Adrenal gland (tissue), 19 donors: ENCODE results near the gene MATN1. TPM values are rescaled to one million over a fixed set of nuclear protein-coding genes. Genes with fewer than 3 reads are reported as not detected.

Source experiments
- DNase-seq, 7 donors: peaks; one replicate each; pipeline ENCODE4 v3.0.0-alpha.2; 2019 to 2020
- H3K27ac ChIP-seq, 5 donors: fragments of 200-600 bp; sonication (generic) in 4 of 5; 1 replicate in 3 of 5; 2 replicates in 2 of 5; pipeline versions ENCODE4 v1.5.1 to v1.8.0; 2016 to 2020; ENCODE audit warnings: mild to moderate bottlenecking in 1 of 5
- H3K27me3 ChIP-seq: fragments of 200-600 bp; 2 replicates; pipeline ENCODE4 v1.8.0; 2021
- H3K36me3 ChIP-seq, 2 donors: fragments of 200-600 bp; replicated peaks in 1 of 2; 1 replicate in 1 of 2; 2 replicates in 1 of 2; pipeline versions ENCODE4 v1.5.1 to v1.8.0; 2018 to 2022
- H3K4me1 ChIP-seq, 2 donors: fragments of 200-600 bp; replicated peaks in 1 of 2; 1 replicate in 1 of 2; 2 replicates in 1 of 2; pipeline versions ENCODE4 v1.5.1 to v1.8.0; 2018 to 2021
- H3K4me3 ChIP-seq, 4 donors: fragments of 200-600 bp; sonication (generic) in 3 of 4; one replicate each; pipeline ENCODE4 v1.5.1; 2016 to 2018
- H3K9me3 ChIP-seq, 3 donors: fragments of 200-600 bp; sonication (generic) in 1 of 3; replicated peaks in 1 of 3; 1 replicate in 2 of 3; 2 replicates in 1 of 3; pipeline versions ENCODE4 v1.5.1 to v1.8.0; 2016 to 2021
- POLR2A ChIP-seq, 2 donors: fragments of 450-650 bp; IDR thresholded peaks; one replicate each; pipeline ENCODE4 v1.6.1; 2017; ENCODE audit warnings: antibody characterized with exemption in 2 of 2, mild to moderate bottlenecking in 2 of 2, moderate library complexity in 1 of 2
- WGBS, 4 donors: extraction: QIAGEN DNeasy Blood & Tissue Kit in 2 of 4; methylation state at CpG; one replicate each; pipeline versions ENCODE4 v1.1.5 to v1.1.7; 2013 to 2017; 5-methylcytosine and 5-hydroxymethylcytosine counted together
- intact Hi-C, 2 donors: fragments of 100-400 bp; cut with DNase I; formaldehyde crosslinking; loops; one replicate each; pipeline versions ENCODE4 v1.14.1 to v1.15.0; 2022 to 2023
- long read RNA-seq, 10 donors: library from polyadenylated mRNA in 3 of 10; unstranded in 2 of 10; stranded (forward) in 1 of 10; transcript quantifications; one replicate each; pipeline ENCODE4 v2.0.0 and lab custom pipeline, GENCODE V29; 2021 to 2026
- polyA plus RNA-seq, 3 donors: library from polyadenylated mRNA; stranded (reverse); fragments of 200-250 nt in 2 of 3; fragments of 350-450 nt in 1 of 3; fragmentation: Illumina TruSeq in 1 of 3; extraction: RNeasy Lipid Tissue Mini Kit (QIAGEN cat#74804) in 1 of 3; gene quantifications; one replicate each; pipeline ENCODE4 v1.2.3, GENCODE V29; 2013 to 2014
- total RNA-seq, 9 donors: library from RNA; depleted of rRNA in 4 of 9; stranded (reverse); fragments of >200 nt in 4 of 9; fragments of 120-200 nt in 1 of 9; fragmentation: NEBNext Ultra II Directional in 1 of 9; extraction: Animal tissue kit (Norgen Biotek cat#: 25700) in 1 of 9; gene quantifications; one replicate each; pipeline versions ENCODE4 v1.1.0 to v1.2.4, GENCODE V29; 2013 to 2023
- TF ChIP-seq, protein P1 (sequence below), 6 experiments: fragments of 450-650 bp in 4 of 6; fragments of 200-600 bp in 2 of 6; sonication (generic) in 1 of 6; IDR thresholded peaks; 1 replicate in 5 of 6; 2 replicates in 1 of 6; pipeline versions ENCODE4 v1.5.1 to v1.8.0; 2016 to 2021; ENCODE audit warnings: antibody characterized with exemption in 6 of 6, mild to moderate bottlenecking in 2 of 6, moderate library complexity in 1 of 6
- donor health status: healthy with polysubstance abuse.
- donor health status: Bipolar disorder and iron deficiency.
- donor health status: DM: yes; HTN: yes; CAD: no.
- donor health status: DM: no; HTN: no; CAD: no.
- donor health status: DM: no; HTN: no; CAD: no.
- donor health status: DM: yes; HTN: yes; CAD: no.

The MATN1 gene, protein sequence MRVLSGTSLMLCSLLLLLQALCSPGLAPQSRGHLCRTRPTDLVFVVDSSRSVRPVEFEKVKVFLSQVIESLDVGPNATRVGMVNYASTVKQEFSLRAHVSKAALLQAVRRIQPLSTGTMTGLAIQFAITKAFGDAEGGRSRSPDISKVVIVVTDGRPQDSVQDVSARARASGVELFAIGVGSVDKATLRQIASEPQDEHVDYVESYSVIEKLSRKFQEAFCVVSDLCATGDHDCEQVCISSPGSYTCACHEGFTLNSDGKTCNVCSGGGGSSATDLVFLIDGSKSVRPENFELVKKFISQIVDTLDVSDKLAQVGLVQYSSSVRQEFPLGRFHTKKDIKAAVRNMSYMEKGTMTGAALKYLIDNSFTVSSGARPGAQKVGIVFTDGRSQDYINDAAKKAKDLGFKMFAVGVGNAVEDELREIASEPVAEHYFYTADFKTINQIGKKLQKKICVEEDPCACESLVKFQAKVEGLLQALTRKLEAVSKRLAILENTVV
- total RNA-seq (under 1 TPM in 3 of 9 donors, not detected in 6; 0.27 to 0.55 (median 0.28) TPM), polyA plus RNA-seq (under 1 TPM; 0.05 to 0.10 (median 0.08) TPM)
- long read RNA-seq, donor 1: 0 reads
- long read RNA-seq, donor 2: 0 reads
- long read RNA-seq, donor 3: 0 reads
- long read RNA-seq, donor 4: 0 reads
- long read RNA-seq, donor 5: 0 reads
- long read RNA-seq, donor 6: 0 reads
- long read RNA-seq, donor 7: 0 reads
- long read RNA-seq, donor 8: 0 reads
- long read RNA-seq, donor 9: 0 reads
- long read RNA-seq, donor 10: 0 reads

DNA sequence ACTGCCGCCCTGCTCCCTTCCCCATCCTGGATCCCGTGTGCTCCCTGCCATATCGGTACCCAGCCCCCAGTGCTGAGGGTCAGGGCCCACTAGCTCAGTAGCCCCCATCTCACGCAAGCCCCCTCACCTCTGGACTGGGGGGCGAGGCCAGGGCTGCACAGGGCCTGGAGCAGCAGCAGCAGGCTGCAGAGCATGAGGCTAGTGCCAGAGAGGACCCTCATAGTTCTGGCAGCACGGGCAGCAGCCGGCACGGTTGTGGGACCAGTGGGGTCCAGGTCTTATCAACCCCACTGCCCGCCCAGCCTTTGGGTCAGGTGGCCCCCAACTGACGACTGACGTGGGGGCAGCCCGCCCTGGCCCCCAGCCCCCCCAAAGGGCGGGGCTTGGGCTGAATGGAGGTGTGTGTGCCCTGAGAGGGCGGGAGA lies at the start of gene MATN1:
MATN1 (minus strand) TSS at position 255 of the 425 bp plus-strand sequence; CDS start at position 221, 34 bp downstream.
- Histone ChIP-seq H3K36me3 (no peaks in the 10 kb centered on the region), H3K27me3 (no peaks in the 10 kb centered on the region), H3K9me3 (no peaks in the 10 kb centered on the region), H3K4me1 (peaks cover 7 to 10% of the 10 kb centered on the region in 2 donors), H3K4me3 (no peak within 1 kb of the TSS), H3K27ac (no peak within 1 kb of the TSS)
- intact Hi-C loops: loop anchor here (2.0 to 5.0 kb wide), 3 partner anchors 54 to 189 kb away; no protein-coding TSS in a partner anchor
- no peak for TF ChIP-seq POLR2A (IDR thresholded peaks at IDR 0.05)
- TF ChIP-seq, protein P1, sequence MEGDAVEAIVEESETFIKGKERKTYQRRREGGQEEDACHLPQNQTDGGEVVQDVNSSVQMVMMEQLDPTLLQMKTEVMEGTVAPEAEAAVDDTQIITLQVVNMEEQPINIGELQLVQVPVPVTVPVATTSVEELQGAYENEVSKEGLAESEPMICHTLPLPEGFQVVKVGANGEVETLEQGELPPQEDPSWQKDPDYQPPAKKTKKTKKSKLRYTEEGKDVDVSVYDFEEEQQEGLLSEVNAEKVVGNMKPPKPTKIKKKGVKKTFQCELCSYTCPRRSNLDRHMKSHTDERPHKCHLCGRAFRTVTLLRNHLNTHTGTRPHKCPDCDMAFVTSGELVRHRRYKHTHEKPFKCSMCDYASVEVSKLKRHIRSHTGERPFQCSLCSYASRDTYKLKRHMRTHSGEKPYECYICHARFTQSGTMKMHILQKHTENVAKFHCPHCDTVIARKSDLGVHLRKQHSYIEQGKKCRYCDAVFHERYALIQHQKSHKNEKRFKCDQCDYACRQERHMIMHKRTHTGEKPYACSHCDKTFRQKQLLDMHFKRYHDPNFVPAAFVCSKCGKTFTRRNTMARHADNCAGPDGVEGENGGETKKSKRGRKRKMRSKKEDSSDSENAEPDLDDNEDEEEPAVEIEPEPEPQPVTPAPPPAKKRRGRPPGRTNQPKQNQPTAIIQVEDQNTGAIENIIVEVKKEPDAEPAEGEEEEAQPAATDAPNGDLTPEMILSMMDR (IDR thresholded peaks at IDR 0.05): no peak
- 84 to 94% (median 90%) methylated on average over 5 to 14 of the region's 14 CpGs for WGBS, 4 donors
- no peak for DNase-seq

DNA sequence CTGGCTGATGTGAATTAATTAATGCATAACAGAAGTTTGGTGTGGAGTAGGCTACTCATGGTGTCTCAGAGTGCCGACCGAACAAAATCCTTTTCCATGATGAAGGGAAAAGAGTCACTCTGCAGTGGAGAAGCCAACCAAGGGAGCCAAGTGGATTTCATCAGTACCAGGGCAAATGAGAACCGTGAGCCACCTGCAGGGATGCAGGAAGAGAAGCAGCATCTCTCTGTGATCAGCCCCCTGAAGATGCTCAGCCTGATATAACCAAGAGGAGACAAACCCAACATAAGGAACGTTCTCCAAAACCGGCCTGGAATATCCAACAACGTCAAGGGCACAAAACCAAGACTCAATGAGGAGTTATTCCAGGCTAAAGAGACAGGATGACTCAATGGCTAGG lies 47.6 kb upstream of the MATN1 start:
- WGBS, 4 donors: 88 to 94% (median 89%) methylated on average over 6 of the region's 6 CpGs

DNA sequence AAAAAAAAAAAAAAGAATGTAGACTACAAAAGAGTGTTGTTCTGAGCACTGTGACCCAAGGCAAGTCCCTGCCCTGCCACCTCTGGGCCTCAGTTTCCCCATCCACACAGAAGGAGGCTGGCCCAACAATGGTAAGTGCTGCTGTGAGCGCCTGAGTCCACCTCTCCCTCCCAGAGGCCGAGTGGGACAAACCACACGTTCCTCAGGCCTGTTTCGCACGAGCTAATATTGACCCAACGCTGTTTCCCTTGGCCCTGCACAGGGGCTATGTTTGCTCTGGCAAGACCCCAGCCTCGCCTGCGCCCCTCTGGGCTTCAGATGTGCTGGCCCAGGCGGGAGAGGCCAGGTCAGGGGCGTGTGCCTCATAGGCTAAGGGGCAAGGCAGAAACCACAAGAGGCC lies 46.8 kb upstream of the MATN1 start:
- Histone ChIP-seq H3K9me3 (no peaks in the 10 kb centered on the region), H3K4me1 (no peaks in the 10 kb centered on the region), H3K27me3 (no peaks in the 10 kb centered on the region), H3K4me3 (no peak overlapping the region), H3K36me3 (no peaks in the 10 kb centered on the region), H3K27ac (no peak overlapping the region)
- WGBS, 4 donors: 77 to 96% (median 83%) methylated on average over 4 to 10 of the region's 10 CpGs
- intact Hi-C loops: no loop called here
- no peak for TF ChIP-seq POLR2A (IDR thresholded peaks at IDR 0.05)
- TF ChIP-seq, protein P1 (IDR thresholded peaks at IDR 0.05): no peak
- no peak for DNase-seq

More for the DNA sequence above, 47.6 kb upstream of the MATN1 start:
- Histone ChIP-seq H3K4me3 (no peak overlapping the region), H3K4me1 (no peaks in the 10 kb centered on the region), H3K9me3 (no peaks in the 10 kb centered on the region), H3K27ac (no peak overlapping the region), H3K27me3 (no peaks in the 10 kb centered on the region), H3K36me3 (no peaks in the 10 kb centered on the region)
- intact Hi-C loops: no loop called here
- no peak for DNase-seq
- TF ChIP-seq, protein P1 (IDR thresholded peaks at IDR 0.05): no peak
- no peak for TF ChIP-seq POLR2A (IDR thresholded peaks at IDR 0.05)
